Airway epithelial cell (primary cell): Measurements from ENCODE around the gene UTP11. TPM values are rescaled to one million over a fixed set of nuclear protein-coding genes. Genes with fewer than 3 reads are reported as not detected.

ENCODE experiments used
- total RNA-seq: library from RNA; depleted of rRNA; stranded (reverse); fragments of >200 nt; gene quantifications from 2 replicates; pipeline ENCODE4 v1.2.3, GENCODE V29; 2015

The UTP11 gene, protein sequence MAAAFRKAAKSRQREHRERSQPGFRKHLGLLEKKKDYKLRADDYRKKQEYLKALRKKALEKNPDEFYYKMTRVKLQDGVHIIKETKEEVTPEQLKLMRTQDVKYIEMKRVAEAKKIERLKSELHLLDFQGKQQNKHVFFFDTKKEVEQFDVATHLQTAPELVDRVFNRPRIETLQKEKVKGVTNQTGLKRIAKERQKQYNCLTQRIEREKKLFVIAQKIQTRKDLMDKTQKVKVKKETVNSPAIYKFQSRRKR
- total RNA-seq, result 43.0 and 64.5 TPM in 2 replicates

DNA sequence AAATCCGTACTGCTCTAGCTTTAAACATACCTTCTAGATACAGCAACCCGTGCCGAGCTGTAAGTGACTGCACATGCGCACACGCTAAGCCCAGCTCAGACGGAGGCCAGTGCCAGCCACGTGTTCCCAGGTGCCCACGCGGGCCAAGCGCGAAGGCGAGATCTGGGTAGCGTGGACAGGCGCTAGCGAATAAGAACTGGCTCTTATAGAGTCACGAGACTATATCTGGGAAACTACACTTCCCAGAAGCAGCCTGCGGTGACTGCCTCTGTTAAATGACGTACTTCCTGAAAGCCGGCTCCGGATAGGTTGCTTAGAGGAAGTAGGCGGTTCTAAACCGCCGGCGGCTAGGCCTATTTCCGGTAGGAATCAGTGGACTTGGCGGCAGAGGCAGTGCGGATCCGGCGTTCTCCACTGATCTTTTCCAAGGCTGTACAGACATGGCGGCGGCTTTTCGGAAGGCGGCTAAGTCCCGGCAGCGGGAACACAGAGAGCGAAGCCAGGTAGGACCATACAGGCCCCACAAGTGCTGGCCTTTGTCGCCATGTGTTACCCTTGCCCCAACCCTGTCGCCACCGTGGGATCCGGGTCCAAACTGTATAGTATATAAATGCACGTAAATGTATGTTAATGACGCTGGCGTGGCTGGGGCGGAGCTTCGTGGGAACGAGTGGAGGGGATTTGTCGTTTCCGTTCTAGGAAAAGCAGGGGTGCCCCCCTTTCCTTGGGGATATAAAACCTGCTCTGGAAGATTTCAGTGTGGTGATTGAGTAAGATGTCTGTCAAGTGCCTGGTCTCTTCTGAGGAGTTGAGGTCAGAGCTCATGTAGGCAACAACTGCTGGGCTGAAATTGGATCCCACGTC, at the start of gene UTP11:
UTP11 (plus strand) TSS at position 372 of the 864 bp plus-strand sequence; CDS start at position 441, 69 bp downstream.

DNA sequence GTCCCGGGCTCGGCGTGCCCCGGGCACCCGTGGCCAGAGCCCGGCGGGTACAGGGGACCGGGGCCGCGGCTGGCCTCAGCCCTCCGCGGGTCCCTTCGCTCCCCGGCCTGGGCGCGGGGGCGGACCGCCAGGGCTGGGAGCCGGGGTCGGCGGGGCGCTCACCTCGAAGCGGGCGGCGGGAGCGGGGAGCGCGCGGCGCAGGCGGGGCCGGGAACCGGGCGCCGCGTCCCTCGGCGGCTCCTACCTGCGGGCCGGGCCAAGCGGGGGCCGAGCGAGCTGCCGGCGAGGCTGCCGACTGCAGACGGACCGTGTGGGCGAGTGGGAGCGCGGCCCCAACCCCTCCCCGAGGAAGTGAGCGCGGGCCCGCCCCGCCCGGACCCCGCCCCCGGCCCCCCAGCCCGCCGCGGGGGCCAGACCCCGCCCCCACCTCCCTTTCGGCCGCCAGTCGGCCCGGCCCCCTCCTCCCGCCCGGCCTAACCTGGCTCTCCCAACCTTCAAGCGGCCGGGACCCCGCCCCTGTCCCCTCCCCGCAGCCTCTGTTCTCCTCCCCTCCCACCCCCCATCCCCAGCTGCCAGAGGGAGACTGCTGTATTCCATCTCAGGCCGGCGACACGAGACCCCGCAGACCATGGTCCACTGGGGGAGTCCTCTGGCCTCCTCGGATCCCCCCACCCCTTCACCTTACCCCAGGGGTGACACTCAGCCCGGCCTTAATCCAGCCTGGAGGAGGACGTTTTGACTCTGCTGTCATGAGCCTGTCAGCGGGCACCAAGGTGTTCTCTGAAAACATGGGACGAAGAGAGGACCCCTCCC, 7.1 kb upstream of the UTP11 start, which contains the start of gene FHL3:
FHL3 (minus strand) TSS at position 320 of the 813 bp plus-strand sequence. CDS start 6,102 bp downstream, outside the sequence.

DNA sequence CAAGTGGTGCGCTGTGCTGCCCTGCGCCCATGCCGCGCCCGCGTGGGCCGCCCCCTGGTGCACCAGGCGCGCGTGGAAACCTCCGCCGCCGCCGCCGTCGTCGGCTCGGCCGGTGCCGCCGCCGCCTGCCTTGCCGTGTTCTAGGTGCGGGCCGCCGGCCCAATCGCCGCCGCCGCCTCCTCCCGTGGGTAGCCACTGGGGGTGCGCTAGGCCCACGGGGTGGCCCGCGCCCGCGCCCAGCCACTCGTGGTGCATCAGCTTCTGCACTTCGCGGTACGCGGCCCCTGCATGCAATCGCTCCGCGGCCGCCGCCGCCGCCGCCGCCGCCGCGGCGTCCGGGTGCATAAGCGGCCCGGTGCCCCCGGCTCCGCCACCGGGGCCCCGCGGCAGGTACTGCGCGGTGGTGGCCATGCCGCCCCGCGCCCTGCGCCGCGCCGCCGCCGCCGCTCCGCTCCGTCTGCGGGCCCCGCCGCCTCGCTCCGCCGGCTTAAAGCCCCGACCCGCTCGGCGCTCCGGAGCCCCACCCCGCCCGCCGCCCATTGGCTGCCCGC, 33.9 kb downstream of the UTP11 start, which contains the start of gene POU3F1:
POU3F1 (minus strand) TSS at position 461 of the 551 bp plus-strand sequence; CDS start at position 411, 50 bp downstream.

Other genes starting within 250 kb of the UTP11 start
- gene EPHA10, start 247.6 kb upstream of the UTP11 start, total RNA-seq, result under 0.01 and 0.07 TPM in 2 replicates
- 0.93 and 1.7 TPM in 2 replicates for gene MANEAL, start 218.9 kb upstream of the UTP11 start, total RNA-seq
- gene C1orf122, start 204.9 kb upstream of the UTP11 start, total RNA-seq, result 80.3 and 668 TPM in 2 replicates
- 29.6 and 30.9 TPM in 2 replicates for gene YRDC, start 204.5 kb upstream of the UTP11 start, total RNA-seq
- gene MTF1, start 153.1 kb upstream of the UTP11 start, total RNA-seq, result 2.5 and 4.4 TPM in 2 replicates
- gene INPP5B, start 65.7 kb upstream of the UTP11 start, total RNA-seq, result 5.8 and 7.8 TPM in 2 replicates
- gene SF3A3, start 22.7 kb upstream of the UTP11 start, total RNA-seq, result 57.1 and 72.7 TPM in 2 replicates
- gene FHL3, start 7.2 kb upstream of the UTP11 start, total RNA-seq, result 27.4 and 35.5 TPM in 2 replicates
- gene POU3F1, start 34.1 kb downstream of the UTP11 start, total RNA-seq, result 0.85 and 1.6 TPM in 2 replicates